HTERT RPE-1 (cell line): ENCODE results near the gene FPR3.
"Not testable (repeated sequence)": the region's sequence is repeated elsewhere in the genome, so short reads cannot be mapped to it uniquely, and the experiment has no call there.

Source experiments
- in situ Hi-C: fragments of 300-500 bp; cut with MboI; formaldehyde crosslinking; loops from 4 replicates; pipeline ENCODE4 v1.14.3; 2020; ENCODE audit warnings: low sequenced_read_pairs

Gene FPR3

GRCh38 chr19:51783372-51783771, 11.6 kb upstream of the FPR3 start:
- in situ Hi-C loops: no loop called here

- in situ Hi-C loops: no loop called here
Measured at GRCh38 chr19:51784109-51784785, 10.7 kb upstream of the FPR3 start.

GRCh38 chr19:51784922-51785690, 9.9 kb upstream of the FPR3 start:
- in situ Hi-C loops: no loop called here

GRCh38 chr19:51786646-51787494, 8.1 kb upstream of the FPR3 start:
- in situ Hi-C loops: no loop called here

- in situ Hi-C loops: no loop called here
Measured at GRCh38 chr19:51788029-51788428, 6.9 kb upstream of the FPR3 start.

GRCh38 chr19:51789061-51789795, 5.7 kb upstream of the FPR3 start:
- in situ Hi-C loops: no loop called here

GRCh38 chr19:51792932-51793331, 2.0 kb upstream of the FPR3 start:
- in situ Hi-C loops: no loop called here

- in situ Hi-C loops: no loop called here
Measured at GRCh38 chr19:51793994-51794393, 963 bp upstream of the FPR3 start.

- in situ Hi-C loops: no loop called here
Measured at GRCh38 chr19:51796195-51796679, 1.3 kb downstream of the FPR3 start.

- in situ Hi-C loops: no loop called here
Measured at GRCh38 chr19:51797480-51797879, 2.5 kb downstream of the FPR3 start.

GRCh38 chr19:51798062-51798461, 3.1 kb downstream of the FPR3 start:
- in situ Hi-C loops: no loop called here

- in situ Hi-C loops: no loop called here
Measured at GRCh38 chr19:51799034-51799773, 4.2 kb downstream of the FPR3 start.

GRCh38 chr19:51799774-51800472, 5.0 kb downstream of the FPR3 start:
- in situ Hi-C loops: no loop called here

GRCh38 chr19:51800473-51801244, 5.7 kb downstream of the FPR3 start:
- in situ Hi-C loops: no loop called here

GRCh38 chr19:51802775-51803174, 7.8 kb downstream of the FPR3 start:
- in situ Hi-C loops: no loop called here

GRCh38 chr19:51803519-51803918, 8.6 kb downstream of the FPR3 start:
- in situ Hi-C loops: no loop called here

GRCh38 chr19:51803967-51804366, 9.0 kb downstream of the FPR3 start:
- in situ Hi-C loops: no loop called here

GRCh38 chr19:51804789-51805188, 9.8 kb downstream of the FPR3 start:
- in situ Hi-C loops: not testable (repeated sequence)

- in situ Hi-C loops: not testable (repeated sequence)
Measured at GRCh38 chr19:51805396-51805795, 10.4 kb downstream of the FPR3 start.
